Activated T-helper 1 cell treated with Interleukin-2 at 50 U/mL for 16 hours (primary cell): Measurements from ENCODE around the gene HHATL.

Source experiments
- DNase-seq: peaks from one replicate; pipeline ENCODE4 v3.0.0-alpha.2; 2020; ENCODE audit warnings: low read depth

Gene HHATL

DNA sequence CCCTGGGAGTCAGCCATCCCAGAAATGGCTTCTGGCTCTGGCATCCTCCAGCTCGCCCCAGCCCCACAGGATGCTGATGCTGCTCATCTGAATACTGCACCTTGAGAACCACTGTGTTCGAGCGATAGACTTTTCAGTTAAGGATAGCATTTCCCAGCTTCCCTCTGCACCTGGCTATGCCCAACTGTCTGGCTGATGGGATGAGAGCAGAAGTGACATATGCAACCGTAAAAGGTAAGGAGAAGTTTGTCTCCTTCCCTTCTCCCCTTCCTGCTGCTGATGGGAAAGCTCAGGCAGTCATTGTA, 9.7 kb upstream of the HHATL start:
- no peak for DNase-seq

GRCh38 chr3:42711491-42712343, 9.1 kb upstream of the HHATL start:
- no peak for DNase-seq

DNA sequence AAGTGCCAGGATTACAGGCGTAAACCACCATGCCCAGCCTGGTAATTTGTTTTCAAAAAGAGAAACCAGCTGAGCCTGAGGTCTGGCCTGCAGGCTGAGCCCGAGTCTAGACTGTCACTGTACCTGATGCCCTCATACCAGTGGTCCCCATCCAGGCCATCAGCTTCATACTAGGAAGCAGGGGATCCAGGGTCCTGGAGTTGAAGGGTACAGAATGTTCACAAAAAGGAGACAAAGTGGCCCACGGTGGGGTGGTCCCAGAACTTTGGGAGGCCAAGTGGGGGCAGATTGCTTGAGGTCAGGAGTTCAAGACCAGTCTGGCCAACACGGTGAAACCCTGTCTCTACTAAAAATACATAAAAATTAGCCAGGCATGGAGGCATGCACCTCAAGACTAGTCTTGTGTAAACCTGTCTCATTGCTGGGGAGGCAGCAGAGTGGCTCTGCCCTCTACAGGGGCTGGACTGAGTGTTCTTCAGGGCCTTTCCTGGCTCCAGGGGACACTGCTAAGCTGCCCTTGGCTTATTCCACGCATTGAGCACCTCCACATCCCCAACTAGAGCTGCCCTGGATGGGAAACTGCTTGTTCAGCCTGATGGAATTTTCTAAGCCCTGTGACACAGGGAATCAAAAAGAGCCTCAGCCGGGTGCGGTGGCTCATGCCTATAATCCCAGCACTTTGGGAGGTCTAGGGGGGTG, 7.9 kb upstream of the HHATL start:
- no peak for DNase-seq

GRCh38 chr3:42709621-42710020, 7.0 kb upstream of the HHATL start:
- DNase-seq = no peak

- DNase-seq = no peak
These were observed 6.1 kb upstream of the HHATL start for GRCh38 chr3:42708611-42709151.

DNA sequence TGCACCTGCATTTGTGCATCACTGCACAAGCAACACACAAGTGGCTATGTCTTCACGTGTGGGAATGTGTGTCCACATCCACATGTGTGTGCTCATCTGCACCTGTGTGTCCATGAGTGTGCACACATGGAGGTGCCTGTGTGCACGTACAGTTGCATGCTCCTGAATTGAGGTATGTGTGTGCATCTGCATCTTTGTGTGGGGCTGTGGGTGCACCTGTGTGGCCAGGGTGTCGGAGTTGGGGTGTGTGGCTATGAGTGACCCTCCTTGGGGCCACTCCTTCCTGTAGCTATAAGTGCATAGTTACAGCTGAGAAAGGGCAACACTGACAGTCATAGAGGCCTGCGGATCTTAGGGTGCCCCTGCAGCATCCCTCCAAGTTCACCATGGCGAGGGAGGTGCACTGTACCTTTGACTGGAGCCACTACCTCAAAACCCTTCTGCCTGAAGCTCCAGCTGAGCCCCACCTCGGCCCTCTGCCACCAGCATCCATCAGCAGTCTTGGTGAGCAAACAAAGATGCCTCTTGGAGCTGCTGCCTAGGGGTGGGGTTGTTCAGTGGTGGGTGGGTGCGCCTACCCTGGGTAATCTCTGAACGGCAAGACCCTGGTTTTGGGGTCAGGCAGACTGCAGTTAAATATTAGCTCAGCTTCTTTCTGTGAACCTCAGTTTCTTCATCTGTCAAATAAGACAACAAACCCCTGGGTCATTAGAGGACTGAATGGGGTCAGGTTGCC, 5.2 kb upstream of the HHATL start:
- DNase-seq = no peak

- no peak for DNase-seq
These were observed 4.4 kb upstream of the HHATL start for GRCh38 chr3:42706721-42707619.

DNA sequence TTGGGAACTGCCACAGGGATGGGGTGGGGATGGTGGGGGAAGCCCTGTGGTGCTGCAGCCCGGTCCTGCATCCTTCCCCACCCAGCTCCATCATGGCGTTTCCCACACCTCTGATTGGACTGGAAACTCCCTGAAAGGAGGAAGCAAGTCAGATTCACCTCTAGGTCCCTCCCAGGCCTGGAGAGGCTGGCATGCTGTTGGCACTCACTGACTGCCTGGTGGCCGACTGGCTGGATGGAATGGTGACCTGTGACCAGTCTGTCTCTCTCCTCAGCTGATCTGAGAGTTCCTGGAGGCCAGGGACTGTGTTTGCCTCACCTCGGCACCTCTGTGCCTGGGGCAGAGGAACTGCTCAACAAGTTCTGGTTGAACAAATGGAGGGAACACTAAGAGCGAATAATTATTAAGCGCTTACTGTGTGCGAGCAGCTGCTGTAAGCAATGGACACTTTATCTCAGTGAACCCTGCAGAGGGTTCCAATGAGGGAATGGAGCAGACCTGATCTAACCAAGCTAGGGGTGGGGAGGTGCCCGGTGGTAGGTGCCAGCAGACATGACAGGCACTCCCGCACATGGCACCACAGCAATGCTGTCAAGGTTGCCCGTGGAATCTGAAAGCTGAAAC, 3.5 kb upstream of the HHATL start:
- no peak for DNase-seq

- DNase-seq = no peak
These were observed 2.6 kb upstream of the HHATL start for GRCh38 chr3:42705058-42705767.

- DNase-seq = no peak
These were observed 1.7 kb upstream of the HHATL start for GRCh38 chr3:42704136-42704841.

DNA sequence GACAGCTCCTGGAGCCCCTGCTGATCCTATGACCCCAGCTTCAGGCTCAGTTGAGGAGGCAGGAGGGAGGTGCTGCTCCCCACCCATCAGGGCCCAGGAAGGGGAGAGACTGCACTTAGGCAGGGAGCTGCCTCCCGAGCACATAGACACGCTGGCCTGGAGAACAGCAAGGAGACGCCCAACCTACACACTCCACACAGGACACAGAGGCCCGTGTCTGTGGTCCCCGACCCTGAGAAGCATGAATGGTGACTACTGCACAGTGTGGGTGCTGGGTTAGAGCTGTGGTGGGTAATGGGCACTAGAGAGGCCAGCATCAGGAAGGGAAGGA, 1.1 kb upstream of the HHATL start:
- no peak for DNase-seq

DNA sequence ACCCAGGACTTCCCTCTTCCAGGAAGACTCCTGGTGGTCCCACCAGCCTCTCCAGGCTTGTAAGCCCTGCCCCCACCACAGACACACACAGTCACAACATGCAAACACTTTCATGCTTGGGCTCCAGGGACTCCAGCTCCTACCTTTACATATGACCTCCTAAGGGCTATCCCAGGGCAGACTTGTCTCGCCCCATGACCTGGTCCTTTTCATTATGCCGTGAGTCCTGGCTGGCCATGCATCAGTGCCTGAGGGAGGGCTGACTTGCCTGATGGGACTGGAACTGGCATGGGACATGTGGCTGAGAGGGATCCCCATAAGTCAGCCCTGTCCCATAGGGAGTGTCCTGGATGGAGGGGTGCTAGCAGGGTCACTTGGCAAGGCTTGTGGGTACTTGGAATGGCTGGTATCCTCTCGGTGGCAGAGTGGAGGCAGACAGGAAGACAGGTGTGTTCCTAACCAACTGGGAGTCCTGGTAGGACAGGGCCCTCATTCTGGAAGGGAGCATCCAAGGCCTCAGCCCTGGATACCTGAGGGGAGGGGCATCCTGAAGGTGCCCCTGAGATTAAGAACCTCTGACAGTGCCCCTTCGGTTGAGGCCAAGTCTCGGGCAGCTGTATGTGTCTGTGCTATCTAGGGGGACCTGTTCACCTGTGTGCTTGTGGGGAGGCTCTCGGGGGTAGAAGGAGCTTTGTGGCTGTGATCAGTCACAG, 540 bp upstream of the HHATL start:
- DNase-seq = no peak

DNA sequence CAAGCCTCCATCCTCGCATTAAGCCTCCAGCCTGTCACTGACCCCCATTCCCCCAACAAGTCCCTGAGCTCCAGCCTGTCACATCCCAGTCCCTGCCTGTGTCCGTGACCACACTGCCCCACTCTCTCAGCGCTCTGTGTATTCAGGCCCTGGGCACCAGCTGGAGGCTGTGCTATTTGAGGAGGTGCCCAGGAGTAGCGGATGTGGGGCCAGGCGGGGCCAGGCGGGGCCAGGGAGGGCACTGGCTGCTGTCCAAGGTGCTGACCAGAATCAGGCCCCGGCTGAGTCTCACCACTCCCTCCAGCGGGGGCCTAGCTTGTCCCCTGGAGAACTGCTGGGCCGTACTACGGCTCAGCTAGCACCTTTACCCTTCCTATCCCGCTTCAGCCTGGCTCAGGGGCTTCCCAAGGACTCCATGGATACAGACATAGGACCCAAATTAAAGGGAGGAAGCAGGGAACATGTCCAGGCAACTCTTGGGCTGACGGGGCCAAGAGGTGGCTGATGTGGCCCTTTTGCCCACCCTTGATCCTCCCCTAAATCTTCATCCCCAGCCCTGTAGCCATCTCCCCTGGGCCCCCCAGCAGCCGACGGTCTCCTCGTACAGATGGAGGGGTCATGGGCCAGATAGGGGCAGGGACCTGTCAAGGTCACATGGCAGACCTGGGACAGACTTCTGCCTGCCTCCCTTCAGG, 1.1 kb downstream of the HHATL start:
- DNase-seq = peak; percentile 39

DNA sequence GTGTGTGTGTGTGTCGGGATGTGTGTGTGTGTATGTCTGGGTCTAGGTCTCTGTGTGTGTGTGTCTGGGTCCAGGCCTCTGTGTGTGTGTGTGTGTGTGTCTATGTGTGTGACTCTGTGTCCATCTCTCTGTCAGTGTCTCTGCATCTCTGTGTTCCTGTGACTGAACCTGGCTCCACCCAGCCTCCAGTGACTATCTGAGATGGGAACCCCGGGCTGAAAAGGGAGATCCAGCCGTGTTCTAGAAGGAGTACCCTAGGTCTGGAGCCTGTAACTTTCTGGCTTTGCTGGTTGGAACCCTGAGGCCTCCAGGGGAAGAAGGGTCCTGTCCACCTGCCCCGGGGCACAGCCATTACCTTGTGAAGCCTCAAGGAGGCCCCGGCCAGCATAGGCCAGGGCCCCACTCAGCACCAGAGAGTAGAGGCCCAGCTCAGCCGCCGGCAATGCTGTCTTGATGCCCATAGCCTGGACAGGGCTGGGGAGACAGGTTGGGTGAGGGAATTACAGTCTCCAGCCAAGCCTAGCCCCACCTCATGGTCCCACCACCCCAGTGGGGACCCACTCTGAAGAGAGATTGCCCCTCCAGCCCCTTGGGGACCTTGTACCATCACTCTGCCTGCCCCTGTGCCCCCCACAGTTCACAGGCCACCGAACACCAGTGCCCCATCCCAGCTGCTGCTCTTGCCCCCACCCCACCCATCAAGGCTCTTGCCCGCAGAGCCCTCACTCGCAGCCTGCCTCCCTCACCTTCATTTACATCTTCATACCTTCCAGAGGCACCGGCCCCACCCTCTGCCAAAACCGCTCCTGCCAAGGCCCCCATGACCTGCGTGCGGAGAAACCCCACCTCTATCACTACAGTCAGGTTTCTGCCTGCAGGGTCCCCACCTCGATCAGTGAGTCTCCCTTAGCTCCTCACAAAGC, 2.0 kb downstream of the HHATL start:
- no peak for DNase-seq

DNA sequence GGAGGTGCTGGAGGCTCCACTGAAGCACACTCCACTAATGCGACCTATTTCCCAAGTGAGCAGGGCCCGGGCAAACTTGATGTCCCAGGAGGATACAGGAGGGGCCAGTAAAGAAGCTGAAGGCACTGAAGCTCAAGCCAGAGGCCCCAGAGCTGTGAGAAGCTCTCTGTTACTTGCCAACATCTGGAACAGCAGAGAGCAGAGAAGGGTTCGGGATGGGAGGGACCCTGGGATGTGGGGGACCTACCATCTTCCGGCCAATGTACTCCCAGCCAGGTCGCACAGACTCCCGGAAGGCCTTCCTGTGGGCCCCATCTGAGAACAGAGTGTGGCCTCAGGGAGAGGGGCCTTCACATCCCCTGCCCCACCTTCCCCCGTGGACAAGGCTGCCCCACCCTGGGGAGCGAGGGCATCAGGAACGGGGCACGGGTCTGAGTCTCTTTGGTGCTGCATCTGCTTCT, 3.1 kb downstream of the HHATL start:
- no peak for DNase-seq

DNA sequence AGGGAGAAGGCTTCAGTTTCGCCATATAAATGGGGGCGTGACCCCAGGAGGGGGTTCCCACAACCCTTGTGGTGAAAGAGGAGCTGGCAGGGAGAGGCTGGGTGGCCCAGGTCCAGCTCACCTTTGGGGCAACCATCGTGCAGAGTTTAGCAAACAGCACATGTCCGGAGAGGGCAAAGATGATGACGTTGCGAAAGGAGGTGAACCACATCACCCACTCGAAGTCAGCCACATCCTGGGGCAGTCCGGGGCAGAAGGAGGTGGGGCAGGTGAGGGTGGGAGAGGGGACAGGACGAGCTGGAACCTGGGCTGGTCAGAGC, 3.7 kb downstream of the HHATL start:
- DNase-seq = no peak

DNA sequence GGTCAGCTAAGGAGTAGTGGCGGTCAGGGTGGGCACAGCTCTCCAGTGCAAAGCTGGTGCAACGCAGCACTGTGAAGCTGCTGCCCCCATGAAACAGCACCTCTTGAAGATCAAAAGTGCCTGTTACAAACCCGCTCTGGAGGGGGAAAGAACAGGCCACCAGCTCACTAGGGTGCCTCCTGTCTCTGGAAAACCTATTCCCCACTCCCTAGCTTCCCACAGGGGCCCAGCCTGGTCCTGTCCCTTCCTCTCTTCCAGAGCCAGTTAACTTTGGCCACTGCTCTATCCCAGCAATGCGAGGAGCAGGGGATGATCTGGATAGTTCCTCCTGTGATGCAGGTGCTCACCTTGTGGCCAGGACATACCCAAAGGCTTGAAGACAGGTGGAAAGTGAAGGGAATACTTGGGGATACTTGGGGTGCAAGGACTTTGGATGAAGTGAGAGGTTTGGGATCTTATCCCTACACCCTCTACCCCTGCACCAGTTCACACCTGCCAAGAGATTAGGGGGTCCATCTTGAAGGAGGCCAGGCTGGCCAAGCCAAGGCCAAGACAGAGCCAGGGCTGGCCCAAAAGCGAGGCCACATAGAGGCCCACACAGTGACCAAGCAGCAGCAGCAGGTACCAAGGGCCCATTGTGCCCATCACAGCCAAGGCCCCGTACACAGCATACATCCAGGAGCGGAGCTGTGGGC, 4.2 kb downstream of the HHATL start:
- DNase-seq = no peak
